ENCODE data around the gene THAP10.
A peak's percentile ranks its signal among the peaks of the same experiment; 100 is the strongest.
"Not testable (repeated sequence)": the region's sequence is repeated elsewhere in the genome, so short reads cannot be mapped to it uniquely, and the experiment has no call there.

The THAP10 gene

GRCh38 chr15:70876683-70877082 lies 15.6 kb downstream of the THAP10 start:
- no peak overlapping the region for H3K4me3 ChIP-seq (ENCODE audit: low read depth, low read length)
- TF ChIP-seq, protein P1, sequence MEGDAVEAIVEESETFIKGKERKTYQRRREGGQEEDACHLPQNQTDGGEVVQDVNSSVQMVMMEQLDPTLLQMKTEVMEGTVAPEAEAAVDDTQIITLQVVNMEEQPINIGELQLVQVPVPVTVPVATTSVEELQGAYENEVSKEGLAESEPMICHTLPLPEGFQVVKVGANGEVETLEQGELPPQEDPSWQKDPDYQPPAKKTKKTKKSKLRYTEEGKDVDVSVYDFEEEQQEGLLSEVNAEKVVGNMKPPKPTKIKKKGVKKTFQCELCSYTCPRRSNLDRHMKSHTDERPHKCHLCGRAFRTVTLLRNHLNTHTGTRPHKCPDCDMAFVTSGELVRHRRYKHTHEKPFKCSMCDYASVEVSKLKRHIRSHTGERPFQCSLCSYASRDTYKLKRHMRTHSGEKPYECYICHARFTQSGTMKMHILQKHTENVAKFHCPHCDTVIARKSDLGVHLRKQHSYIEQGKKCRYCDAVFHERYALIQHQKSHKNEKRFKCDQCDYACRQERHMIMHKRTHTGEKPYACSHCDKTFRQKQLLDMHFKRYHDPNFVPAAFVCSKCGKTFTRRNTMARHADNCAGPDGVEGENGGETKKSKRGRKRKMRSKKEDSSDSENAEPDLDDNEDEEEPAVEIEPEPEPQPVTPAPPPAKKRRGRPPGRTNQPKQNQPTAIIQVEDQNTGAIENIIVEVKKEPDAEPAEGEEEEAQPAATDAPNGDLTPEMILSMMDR (IDR thresholded peaks at IDR 0.05; ENCODE audit: low read depth, low read length) = no peak

DNA sequence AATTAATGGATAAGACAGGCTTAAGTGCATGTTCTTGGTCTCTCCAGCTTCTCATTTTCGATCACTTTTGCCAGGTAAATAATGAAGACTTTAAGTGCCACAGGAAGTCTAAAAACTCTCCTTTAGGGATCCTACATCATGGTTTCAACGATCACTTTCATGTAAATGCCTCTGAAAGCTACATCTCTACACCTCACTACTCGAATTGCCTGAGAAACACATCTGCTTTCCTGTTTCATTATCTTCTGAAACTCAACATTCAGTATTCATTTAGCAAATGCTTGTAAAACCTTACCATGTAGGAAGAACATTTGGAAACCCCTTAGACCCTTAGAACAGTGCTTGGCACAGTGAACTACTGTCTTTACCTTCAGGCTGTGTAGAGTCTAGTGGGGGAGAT lies 16.2 kb downstream of the THAP10 start:
- H3K4me3 ChIP-seq (ENCODE audit: low read depth, low read length) = no peak overlapping the region
- TF ChIP-seq, protein P1 (IDR thresholded peaks at IDR 0.05; ENCODE audit: low read depth, low read length) = no peak

- TF ChIP-seq, protein P1 (IDR thresholded peaks at IDR 0.05; ENCODE audit: low read depth, low read length) = peak; percentile 45
- no peak overlapping the region for H3K4me3 ChIP-seq (ENCODE audit: low read depth, low read length)
These were observed 17.0 kb downstream of the THAP10 start for GRCh38 chr15:70875001-70875782.

- TF ChIP-seq, protein P1 (IDR thresholded peaks at IDR 0.05; ENCODE audit: low read depth, low read length) = no peak
- no peak overlapping the region for H3K4me3 ChIP-seq (ENCODE audit: low read depth, low read length)
These were observed 18.8 kb downstream of the THAP10 start for GRCh38 chr15:70873232-70874054.

DNA sequence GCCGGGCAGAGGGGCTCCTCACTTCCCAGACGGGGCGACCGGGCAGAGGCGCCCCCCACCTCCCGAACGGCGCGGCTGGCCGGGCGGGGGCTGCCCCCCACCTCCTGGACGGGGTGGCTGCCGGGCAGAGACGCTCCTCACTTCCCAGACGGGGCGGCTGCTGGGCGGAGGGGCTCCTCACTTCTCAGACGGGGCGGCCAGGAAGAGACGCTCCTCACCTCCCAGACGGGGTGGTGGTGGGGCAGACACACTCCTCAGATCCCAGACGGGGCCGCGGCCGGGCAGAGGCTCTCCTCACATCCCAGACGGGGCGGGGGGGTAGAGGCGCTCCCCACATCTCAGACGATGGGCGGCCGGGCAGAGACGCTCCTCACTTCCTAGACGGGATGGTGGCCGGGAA lies 20.7 kb downstream of the THAP10 start:
- not testable (repeated sequence) for H3K4me3 ChIP-seq (ENCODE audit: low read depth, low read length)

- no peak overlapping the region for H3K4me3 ChIP-seq (ENCODE audit: low read depth, low read length)
- TF ChIP-seq, protein P1 (IDR thresholded peaks at IDR 0.05; ENCODE audit: low read depth, low read length) = no peak
These were observed 22.2 kb downstream of the THAP10 start for GRCh38 chr15:70870051-70870450.

- TF ChIP-seq, protein P1 (IDR thresholded peaks at IDR 0.05; ENCODE audit: low read depth, low read length) = no peak
- no peak overlapping the region for H3K4me3 ChIP-seq (ENCODE audit: low read depth, low read length)
These were observed 22.9 kb downstream of the THAP10 start for GRCh38 chr15:70869346-70869745.
